NCI-H748 treated with DMSO at 0.1 percent for 48 hours (cell line): Measurements from ENCODE around the gene AMFR.
"Not testable (repeated sequence)": the region's sequence is repeated elsewhere in the genome, so short reads cannot be mapped to it uniquely, and the experiment has no call there.

ENCODE experiments used
- DNase-seq: peaks from one replicate; lab custom pipeline; 2025; lab: John Stamatoyannopoulos, UW

AMFR gene

GRCh38 chr16:56423584-56424403, 1.6 kb downstream of the AMFR start:
- no peak for DNase-seq

GRCh38 chr16:56422896-56423441, 2.4 kb downstream of the AMFR start:
- no peak for DNase-seq

GRCh38 chr16:56421976-56422669, 3.2 kb downstream of the AMFR start:
- DNase-seq, result no peak

- DNase-seq, result no peak
These were observed 4.0 kb downstream of the AMFR start for GRCh38 chr16:56421313-56421712.

- no peak for DNase-seq
These were observed 4.7 kb downstream of the AMFR start for GRCh38 chr16:56420613-56421012.

- DNase-seq, result no peak
These were observed 5.4 kb downstream of the AMFR start for GRCh38 chr16:56419740-56420548.

GRCh38 chr16:56417138-56417537, 8.2 kb downstream of the AMFR start:
- no peak for DNase-seq

GRCh38 chr16:56415875-56416274, 9.5 kb downstream of the AMFR start:
- no peak for DNase-seq

- DNase-seq, result no peak
These were observed 11.0 kb downstream of the AMFR start for GRCh38 chr16:56414366-56414765.

GRCh38 chr16:56413381-56413780, 12.0 kb downstream of the AMFR start:
- no peak for DNase-seq

GRCh38 chr16:56411624-56412023, 13.7 kb downstream of the AMFR start:
- DNase-seq, result no peak

- DNase-seq, result no peak
These were observed 14.2 kb downstream of the AMFR start for GRCh38 chr16:56411123-56411522.

GRCh38 chr16:56409195-56409594, 16.1 kb downstream of the AMFR start:
- no peak for DNase-seq

- DNase-seq, result no peak
These were observed 16.8 kb downstream of the AMFR start for GRCh38 chr16:56408379-56409098.

- DNase-seq, result no peak
These were observed 19.2 kb downstream of the AMFR start for GRCh38 chr16:56405977-56406672.

- no peak for DNase-seq
These were observed 23.9 kb downstream of the AMFR start for GRCh38 chr16:56401482-56401881.

- no peak for DNase-seq
These were observed 24.9 kb downstream of the AMFR start for GRCh38 chr16:56400458-56400857.

GRCh38 chr16:56399486-56399885, 25.9 kb downstream of the AMFR start:
- no peak for DNase-seq

- DNase-seq, result no peak
These were observed 26.3 kb downstream of the AMFR start for GRCh38 chr16:56399047-56399446.

- not testable (repeated sequence) for DNase-seq
These were observed 28.6 kb downstream of the AMFR start for GRCh38 chr16:56396724-56397123.

GRCh38 chr16:56389554-56389953, 35.8 kb downstream of the AMFR start:
- DNase-seq, result no peak
